SU-DHL-6 (cell line): ENCODE data around the gene RNF186.

Source experiments
- EZH2phosphoT487 ChIP-seq: fragments of 200-600 bp; sonication (generic), shearing (Covaris generic); conservative IDR thresholded peaks from 2 replicates; pipeline ENCODE4 v1.6.1; 2018; ENCODE audit warnings: mild to moderate bottlenecking, antibody characterized with exemption, low read length, moderate library complexity, mixed read lengths
- TF ChIP-seq, protein P1 (sequence below): fragments of 200-600 bp; sonication (generic); IDR thresholded peaks from one replicate; pipeline ENCODE4 v1.5.1; 2017; ENCODE audit warnings: antibody characterized with exemption, mild to moderate bottlenecking, low read length, moderate library complexity; ENCODE audit not compliant: insufficient read depth, poor library complexity, severe bottlenecking

DNA sequence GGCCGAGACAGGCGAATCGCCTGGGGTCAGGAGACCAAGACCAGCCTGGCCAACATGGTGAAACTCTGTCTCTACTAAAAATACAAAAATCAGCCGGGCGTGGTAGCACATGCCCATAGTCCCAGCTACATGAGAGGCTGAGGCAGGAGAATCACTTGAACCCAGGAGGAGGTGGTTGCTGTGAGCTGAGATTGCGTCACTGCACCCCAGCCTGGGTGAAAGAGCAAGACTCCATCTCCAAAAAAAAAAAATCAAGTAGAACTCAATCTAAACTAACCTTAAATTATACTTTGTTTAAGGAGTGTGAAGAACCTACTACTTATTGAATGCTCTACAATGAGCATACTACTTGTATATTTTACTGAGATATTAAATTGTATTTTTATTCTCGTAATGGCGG lies 30.5 kb upstream of the RNF186 start:
- TF ChIP-seq, protein P1, sequence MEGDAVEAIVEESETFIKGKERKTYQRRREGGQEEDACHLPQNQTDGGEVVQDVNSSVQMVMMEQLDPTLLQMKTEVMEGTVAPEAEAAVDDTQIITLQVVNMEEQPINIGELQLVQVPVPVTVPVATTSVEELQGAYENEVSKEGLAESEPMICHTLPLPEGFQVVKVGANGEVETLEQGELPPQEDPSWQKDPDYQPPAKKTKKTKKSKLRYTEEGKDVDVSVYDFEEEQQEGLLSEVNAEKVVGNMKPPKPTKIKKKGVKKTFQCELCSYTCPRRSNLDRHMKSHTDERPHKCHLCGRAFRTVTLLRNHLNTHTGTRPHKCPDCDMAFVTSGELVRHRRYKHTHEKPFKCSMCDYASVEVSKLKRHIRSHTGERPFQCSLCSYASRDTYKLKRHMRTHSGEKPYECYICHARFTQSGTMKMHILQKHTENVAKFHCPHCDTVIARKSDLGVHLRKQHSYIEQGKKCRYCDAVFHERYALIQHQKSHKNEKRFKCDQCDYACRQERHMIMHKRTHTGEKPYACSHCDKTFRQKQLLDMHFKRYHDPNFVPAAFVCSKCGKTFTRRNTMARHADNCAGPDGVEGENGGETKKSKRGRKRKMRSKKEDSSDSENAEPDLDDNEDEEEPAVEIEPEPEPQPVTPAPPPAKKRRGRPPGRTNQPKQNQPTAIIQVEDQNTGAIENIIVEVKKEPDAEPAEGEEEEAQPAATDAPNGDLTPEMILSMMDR = no peak
- no peak for TF ChIP-seq EZH2phosphoT487
